HepG2 (cell line): ENCODE measurements around the gene NFAT5. TPM values are rescaled to one million over a fixed set of nuclear protein-coding genes. Genes with fewer than 3 reads are reported as not detected.

ENCODE experiments used
- CBX2 ChIP-seq, 2 experiments: fragments of 200-600 bp in 1 of 2; sonication (generic); formaldehyde crosslinking in 1 of 2; IDR thresholded peaks; 2 replicates each; pipeline versions ENCODE4 v1.7.0 to v1.8.1; 2018 to 2022; ENCODE audit warnings: low read depth in 2 of 2, low read length in 1 of 2, mild to moderate bottlenecking in 1 of 2, missing genetic modification reagents in 1 of 2
- CCAR2 ChIP-seq: fragments of 200-400 bp; formaldehyde crosslinking; optimal IDR thresholded peaks from 2 replicates; pipeline ENCODE3; 2018; ENCODE audit warnings: low read depth, mild to moderate bottlenecking, low read length, moderate library complexity
- CHCHD3 ChIP-seq: sonication (generic); formaldehyde crosslinking; IDR thresholded peaks from 2 replicates; pipeline ENCODE4 v1.8.0; 2022; ENCODE audit warnings: mild to moderate bottlenecking, missing genetic modification reagents, moderate library complexity
- EHMT2 ChIP-seq: fragments of 200-600 bp; sonication (generic); IDR thresholded peaks from 2 replicates; pipeline ENCODE4 v1.7.0; 2017; ENCODE audit warnings: antibody characterized with exemption, low read depth, low read length, borderline replicate concordance
- FOSL1 ChIP-seq: sonication (generic); formaldehyde crosslinking; IDR thresholded peaks from 2 replicates; pipeline ENCODE4 v1.9.0; 2021; ENCODE audit warnings: missing genetic modification reagents, borderline replicate concordance
- FOXJ3 ChIP-seq: sonication (generic); formaldehyde crosslinking; IDR thresholded peaks from 2 replicates; pipeline ENCODE4 v1.4.0; 2020; ENCODE audit warnings: missing genetic modification reagents, mild to moderate bottlenecking, borderline replicate concordance
- GFI1 ChIP-seq: sonication (generic); formaldehyde crosslinking; IDR thresholded peaks from 2 replicates; pipeline ENCODE4 v1.5.0; 2020; ENCODE audit warnings: missing genetic modification reagents, mild to moderate bottlenecking, borderline replicate concordance
- GTF3A ChIP-seq: sonication (generic); formaldehyde crosslinking; conservative IDR thresholded peaks from 2 replicates; pipeline ENCODE4 v1.4.0; 2020; ENCODE audit warnings: mild to moderate bottlenecking, missing genetic modification reagents
- HNF1B ChIP-seq: sonication (generic); formaldehyde crosslinking; IDR thresholded peaks from 2 replicates; pipeline ENCODE4 v1.5.1; 2020; ENCODE audit warnings: mild to moderate bottlenecking, moderate library complexity, missing genetic modification reagents
- JUNB ChIP-seq: sonication (generic); formaldehyde crosslinking; IDR thresholded peaks from 2 replicates; pipeline ENCODE4 v1.8.0; 2022; ENCODE audit warnings: missing genetic modification reagents, mild to moderate bottlenecking, borderline replicate concordance
- KAT8 ChIP-seq: IDR thresholded peaks from 2 replicates; pipeline ENCODE4 v1.6.1; 2016; ENCODE audit warnings: missing genetic modification reagents, missing compliant biosample characterization
- KDM5A ChIP-seq: fragments of 200-600 bp; sonication (generic); IDR thresholded peaks from 2 replicates; pipeline ENCODE4 v1.7.0; 2018; ENCODE audit warnings: antibody characterized with exemption, mild to moderate bottlenecking, low read length, borderline replicate concordance
- MLX ChIP-seq: IDR thresholded peaks from 2 replicates; pipeline ENCODE4 v1.6.1; 2016
- NKX3-1 ChIP-seq: sonication (generic); formaldehyde crosslinking; IDR thresholded peaks from 2 replicates; pipeline ENCODE4 v1.5.0; 2020; ENCODE audit warnings: missing genetic modification reagents
- PRDM15 ChIP-seq: sonication (generic); formaldehyde crosslinking; IDR thresholded peaks from 2 replicates; pipeline ENCODE4 v1.4.0; 2020; ENCODE audit warnings: missing genetic modification reagents
- RCOR2 ChIP-seq: IDR thresholded peaks from 2 replicates; pipeline ENCODE4 v1.6.1; 2016; ENCODE audit warnings: missing biosample characterization, missing genetic modification reagents
- SP4 ChIP-seq: sonication (generic); formaldehyde crosslinking; IDR thresholded peaks from 2 replicates; pipeline ENCODE4 v1.8.1; 2023; ENCODE audit warnings: mild to moderate bottlenecking, missing genetic modification reagents
- SYNCRIP ChIP-seq: fragments of 200-400 bp; formaldehyde crosslinking; IDR thresholded peaks from 2 replicates; pipeline ENCODE4 v1.6.1; 2018; ENCODE audit warnings: mild to moderate bottlenecking, low read depth, low read length; ENCODE audit not compliant: insufficient read depth
- TEAD3 ChIP-seq: optimal IDR thresholded peaks from 2 replicates; pipeline ENCODE3; 2016; ENCODE audit warnings: borderline replicate concordance
- TSC22D2 ChIP-seq: sonication (generic); formaldehyde crosslinking; IDR thresholded peaks from 2 replicates; pipeline ENCODE4 v1.5.1; 2020; ENCODE audit warnings: missing genetic modification reagents, mild to moderate bottlenecking, borderline replicate concordance
- ZFP37 ChIP-seq: sonication (generic); formaldehyde crosslinking; IDR thresholded peaks from 2 replicates; pipeline ENCODE4 v1.4.0; 2020; ENCODE audit warnings: missing genetic modification reagents, borderline replicate concordance
- ZNF34 ChIP-seq: sonication (generic); formaldehyde crosslinking; IDR thresholded peaks from 2 replicates; pipeline ENCODE4 v1.4.0; 2020; ENCODE audit warnings: mild to moderate bottlenecking, missing genetic modification reagents, borderline replicate concordance
- ZNF382 ChIP-seq: sonication (generic); formaldehyde crosslinking; IDR thresholded peaks from 2 replicates; pipeline ENCODE4 v1.5.0; 2020; ENCODE audit warnings: missing genetic modification reagents, mild to moderate bottlenecking, borderline replicate concordance
- ZNF772 ChIP-seq: sonication (generic); formaldehyde crosslinking; IDR thresholded peaks from 2 replicates; pipeline ENCODE4 v1.5.0; 2020; ENCODE audit warnings: mild to moderate bottlenecking, missing genetic modification reagents
- polyA plus RNA-seq, 8 experiments: library from polyadenylated mRNA; depleted of rRNA in 3 of 8; stranded (reverse) in 7 of 8; unstranded in 1 of 8; fragments of >200 nt; fragmentation: Illumina TruSeq in 4 of 8; extraction: Trizol in 4 of 8; gene quantifications; 2 replicates each; pipeline versions ENCODE4 v1.2.1 to v1.2.3, GENCODE V29; 2011 to 2016; ENCODE audit warnings: low read depth in 4 of 8, missing spikeins in 1 of 8, mixed read lengths in 1 of 8; ENCODE audit not compliant: insufficient read depth in 1 of 8
- total RNA-seq, 5 experiments: library from RNA; depleted of rRNA; stranded (reverse); fragments of >200 nt; fragmentation: Illumina TruSeq; extraction: Trizol; gene quantifications; 2 replicates each; pipeline ENCODE4 v1.2.3, GENCODE V29; 2016; ENCODE audit warnings: low read depth in 1 of 5

Gene NFAT5
- total and polyA plus RNA-seq, 2 of the 13 experiments (the other 11 are each of a cell fraction or from before 2014, with no cell fraction given), result 20.5 to 54.3 TPM

GRCh38 chr16:69520800-69521602 is 44.8 kb upstream of the NFAT5 start (continued):
- no peak for TF ChIP-seq HNF1B (CRISPR knock-in tag)
- peak; percentile 31 for TF ChIP-seq CCAR2
- peak; percentile 44; the same call in 1 of the 2 replicates for TF ChIP-seq FOXJ3 (CRISPR knock-in tag)
- TF ChIP-seq NKX3-1 (CRISPR knock-in tag), result 0 out of 2 replicates have a peak, but pooled peaks have one; percentile 55
- no peak for TF ChIP-seq GTF3A (CRISPR knock-in tag)
- TF ChIP-seq GFI1 (CRISPR knock-in tag), result peak; percentile 28; the same call in 1 of the 2 replicates
- 0 out of 2 replicates have a peak, but pooled peaks have one; percentile 18 for TF ChIP-seq SP4
- no peak for TF ChIP-seq CHCHD3 (CRISPR knock-in tag)
- no peak for TF ChIP-seq SYNCRIP
- no peak for TF ChIP-seq FOSL1
- TF ChIP-seq MLX, result peak; percentile 3; the same call in 1 of the 2 replicates
- TF ChIP-seq ZNF772 (CRISPR knock-in tag), result no peak
- TF ChIP-seq PRDM15 (CRISPR knock-in tag), result no peak
- TF ChIP-seq CBX2 (IDR thresholded peaks at IDR 0.05; ENCODE audit: low read depth, low read length), result no peak
- no peak for TF ChIP-seq CBX2 (CRISPR knock-in tag; IDR thresholded peaks at IDR 0.05; ENCODE audit: low read depth)
- TF ChIP-seq ZNF382 (CRISPR knock-in tag), result no peak
- TF ChIP-seq KAT8 (CRISPR knock-in tag), result no peak
- TF ChIP-seq TEAD3 (CRISPR knock-in tag), result no peak
- no peak for TF ChIP-seq KDM5A
- no peak for TF ChIP-seq ZFP37 (CRISPR knock-in tag)
- no peak for TF ChIP-seq JUNB (CRISPR knock-in tag)
- TF ChIP-seq TSC22D2 (CRISPR knock-in tag), result no peak
- TF ChIP-seq EHMT2, result no peak
- no peak for TF ChIP-seq ZNF34 (CRISPR knock-in tag)
- TF ChIP-seq RCOR2 (CRISPR knock-in tag), result no peak
